DOHH2 (cell line): ENCODE measurements around the gene ANXA9.

Experiments used
- H3F3A ChIP-seq: fragments of 200-600 bp; sonication (generic), shearing (Covaris generic); 2 replicates; pipeline ENCODE4 v1.6.0; 2016; ENCODE audit warnings: antibody characterized with exemption, mild to moderate bottlenecking; ENCODE audit not compliant: control insufficient read depth, insufficient read depth
- H3K27ac ChIP-seq: fragments of 200-600 bp; sonication (generic); 2 replicates; pipeline ENCODE4 v1.5.1; 2014; ENCODE audit warnings: low read depth, mild to moderate bottlenecking, low read length, moderate library complexity
- H3K27me3 ChIP-seq: fragments of 200-600 bp; sonication (generic); 2 replicates; pipeline ENCODE4 v1.6.1; 2014; ENCODE audit warnings: mild to moderate bottlenecking, low read length, mixed read lengths; ENCODE audit not compliant: control insufficient read depth
- H3K36me3 ChIP-seq: fragments of 200-600 bp; sonication (generic); 2 replicates; pipeline ENCODE4 v1.6.1; 2014; ENCODE audit warnings: mild to moderate bottlenecking, low read length, moderate library complexity, mixed read lengths; ENCODE audit not compliant: control insufficient read depth
- H3K4me1 ChIP-seq: fragments of 200-600 bp; sonication (generic); 2 replicates; pipeline ENCODE4 v1.6.1; 2014; ENCODE audit warnings: mild to moderate bottlenecking, low read length, mixed read lengths; ENCODE audit not compliant: control insufficient read depth
- H3K4me2 ChIP-seq: fragments of 200-600 bp; sonication (generic); 2 replicates; pipeline ENCODE4 v1.6.0; 2014; ENCODE audit warnings: mild to moderate bottlenecking, low read length, moderate library complexity
- H3K4me3 ChIP-seq: fragments of 200-600 bp; sonication (generic); 2 replicates; pipeline ENCODE4 v1.5.1; 2014; ENCODE audit warnings: mild to moderate bottlenecking, low read length, mixed read lengths
- H3K79me2 ChIP-seq: fragments of 200-600 bp; sonication (generic); 2 replicates; pipeline ENCODE4 v1.6.1; 2014; ENCODE audit warnings: mild to moderate bottlenecking, low read length, mixed read lengths; ENCODE audit not compliant: control insufficient read depth
- H3K9me2 ChIP-seq: fragments of 200-600 bp; sonication (generic); replicated peaks from 2 replicates; pipeline ENCODE4 v1.6.1; 2014; ENCODE audit warnings: mild to moderate bottlenecking, low read length, mixed read lengths; ENCODE audit not compliant: control insufficient read depth
- H3K9me3 ChIP-seq: fragments of 200-600 bp; sonication (generic); 2 replicates; pipeline ENCODE4 v1.6.1; 2014; ENCODE audit warnings: antibody characterized with exemption, low read length, mixed read lengths; ENCODE audit not compliant: control insufficient read depth, insufficient read depth
- H4K20me1 ChIP-seq: fragments of 200-600 bp; sonication (generic); 2 replicates; pipeline ENCODE4 v1.6.0; 2014; ENCODE audit warnings: low read depth, mild to moderate bottlenecking, antibody characterized with exemption, low read length, moderate library complexity; ENCODE audit not compliant: control insufficient read depth, insufficient read depth
- CTCF ChIP-seq: fragments of 200-600 bp; sonication (generic); IDR thresholded peaks from one replicate; pipeline ENCODE4 v1.5.1; 2014; ENCODE audit warnings: antibody characterized with exemption, mild to moderate bottlenecking, low read depth, low read length; ENCODE audit not compliant: poor library complexity, severe bottlenecking
- EZH2phosphoT487 ChIP-seq: fragments of 200-600 bp; sonication (generic); IDR thresholded peaks from 2 replicates; pipeline ENCODE4 v1.6.1; 2017; ENCODE audit warnings: borderline replicate concordance, mild to moderate bottlenecking, antibody characterized with exemption, low read length, moderate library complexity, mixed read lengths

The ANXA9 gene

GRCh38 chr1:150955280-150955679 lies 26.8 kb upstream of the ANXA9 start:
- H3K27ac ChIP-seq = no peak overlapping the region
- H3K9me3 ChIP-seq = no peaks in the 10 kb centered on the region
- no peaks in the 10 kb centered on the region for H3K9me2 ChIP-seq
- peaks cover 10% of the 10 kb centered on the region; the same call in 1 of the 2 replicates for H3F3A ChIP-seq
- H3K4me2 ChIP-seq = no peak overlapping the region
- no peaks in the 10 kb centered on the region for H3K79me2 ChIP-seq
- no peaks in the 10 kb centered on the region for H3K27me3 ChIP-seq
- H3K4me1 ChIP-seq = no peaks in the 10 kb centered on the region
- H3K4me3 ChIP-seq = no peak overlapping the region
- peaks cover 71% of the 10 kb centered on the region for H3K36me3 ChIP-seq
- TF ChIP-seq CTCF (no peak), EZH2phosphoT487 (no peak)
- H4K20me1 ChIP-seq = no peaks in the 10 kb centered on the region

GRCh38 chr1:150957666-150958065 lies 24.4 kb upstream of the ANXA9 start:
- Histone ChIP-seq H3K9me3 (no peaks in the 10 kb centered on the region), H4K20me1 (no peaks in the 10 kb centered on the region), H3K36me3 (peaks cover 74% of the 10 kb centered on the region), H3F3A (peaks cover 14% of the 10 kb centered on the region), H3K9me2 (no peaks in the 10 kb centered on the region), H3K79me2 (no peaks in the 10 kb centered on the region), H3K4me1 (no peaks in the 10 kb centered on the region), H3K27me3 (no peaks in the 10 kb centered on the region), H3K4me2 (no peak overlapping the region), H3K27ac (no peak overlapping the region), H3K4me3 (no peak overlapping the region)
- TF ChIP-seq EZH2phosphoT487 (no peak), CTCF (no peak)

GRCh38 chr1:150960646-150961045 lies 21.4 kb upstream of the ANXA9 start:
- H3K4me3 ChIP-seq = no peak overlapping the region
- peaks cover 79% of the 10 kb centered on the region for H3K36me3 ChIP-seq

More at GRCh38 chr1:150960646-150961045, 21.4 kb upstream of the ANXA9 start:
- Histone ChIP-seq H3K9me3 (no peaks in the 10 kb centered on the region), H3K4me2 (no peak overlapping the region), H3K4me1 (no peaks in the 10 kb centered on the region), H3K27ac (no peak overlapping the region), H3K79me2 (no peaks in the 10 kb centered on the region), H3K27me3 (no peaks in the 10 kb centered on the region), H3F3A (peaks cover 14% of the 10 kb centered on the region), H4K20me1 (no peaks in the 10 kb centered on the region), H3K9me2 (no peaks in the 10 kb centered on the region)
- TF ChIP-seq EZH2phosphoT487 (no peak), CTCF (no peak)
